Putamen (tissue), 1 donor: Measurements from ENCODE around the gene DOCK1.

Source experiments
- DNase-seq: peaks from one replicate; pipeline ENCODE4 v3.0.0-alpha.2; 2016; ENCODE audit warnings: low spot score

Gene DOCK1

DNA sequence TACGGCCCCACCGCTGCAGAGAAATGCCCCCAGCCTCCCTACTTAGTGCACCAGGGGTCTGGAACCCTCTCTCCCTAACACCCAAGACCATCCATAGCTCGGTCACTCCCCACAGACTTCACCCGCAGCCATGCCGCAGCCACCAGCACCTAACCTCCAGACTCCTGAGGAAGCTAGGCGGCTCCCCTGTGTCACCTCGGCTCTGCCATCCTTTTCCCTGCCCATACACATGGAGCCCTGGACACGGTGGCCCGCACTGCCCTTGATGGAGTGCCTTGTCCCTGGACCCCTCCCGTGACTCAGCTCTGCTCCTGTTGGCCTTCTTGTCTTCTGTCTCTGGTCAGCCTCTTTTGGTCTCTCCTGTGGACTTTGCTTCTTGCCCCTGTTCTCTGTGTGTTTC lies 183.7 kb downstream of the DOCK1 start:
- no peak for DNase-seq

DNA sequence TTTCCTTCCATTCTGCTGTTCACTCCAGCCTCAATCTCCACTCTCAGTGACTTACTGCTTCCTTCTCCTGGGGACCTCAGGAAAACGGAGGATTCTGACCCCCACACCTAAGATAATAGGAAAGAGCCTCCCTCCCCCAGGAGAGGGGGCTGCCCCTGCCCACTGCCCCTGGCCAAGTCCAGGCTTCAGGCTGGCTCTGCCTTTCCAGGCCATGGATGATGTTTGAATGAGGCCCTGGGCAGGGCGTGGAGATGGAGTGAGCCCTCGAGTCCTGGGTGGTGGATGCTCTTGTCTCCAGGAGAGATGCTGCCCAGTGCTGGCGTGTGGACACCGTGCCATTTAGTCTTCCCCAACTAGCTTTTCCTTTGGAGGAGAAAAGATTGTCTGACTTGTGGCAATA lies 184.2 kb downstream of the DOCK1 start:
- no peak for DNase-seq

DNA sequence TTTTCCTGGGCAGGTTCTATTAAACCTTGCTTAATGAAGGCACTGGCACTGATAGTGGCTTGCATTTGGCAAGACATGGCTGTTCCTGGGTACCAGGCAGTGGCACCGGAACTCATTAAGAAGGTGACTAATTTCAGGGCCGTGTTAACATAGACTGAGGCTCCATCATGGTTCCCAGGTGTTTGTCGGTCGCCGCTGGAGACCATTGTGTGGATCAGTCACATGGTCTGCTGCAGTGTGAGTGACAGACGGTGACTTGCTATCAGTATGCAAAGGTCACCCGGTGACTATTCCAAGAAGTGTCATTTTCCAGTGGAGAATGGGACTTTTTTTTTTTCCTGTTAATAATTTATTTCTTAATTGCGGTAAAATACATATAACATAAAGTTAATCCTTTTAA lies 184.9 kb downstream of the DOCK1 start:
- DNase-seq, result no peak

DNA sequence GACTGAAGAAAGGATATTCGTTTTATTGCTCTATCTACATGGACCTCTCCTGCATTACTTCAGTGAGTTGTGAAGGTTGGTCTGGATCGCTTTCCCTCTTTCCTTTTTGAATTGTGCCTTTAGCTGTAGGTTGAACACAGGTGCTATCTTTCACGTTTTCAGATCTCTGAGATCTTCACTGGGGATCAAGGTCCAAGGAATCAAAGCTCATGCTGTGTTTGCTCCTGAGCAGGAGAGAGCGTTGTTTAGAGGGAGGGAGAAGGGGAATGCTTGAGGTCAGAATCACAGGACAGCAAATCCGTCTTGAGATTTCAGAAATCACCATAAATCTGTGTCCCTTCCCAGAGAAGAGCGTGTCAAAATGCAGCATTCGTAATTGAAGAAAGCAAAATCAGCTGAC lies 186.1 kb downstream of the DOCK1 start:
- DNase-seq, result no peak

DNA sequence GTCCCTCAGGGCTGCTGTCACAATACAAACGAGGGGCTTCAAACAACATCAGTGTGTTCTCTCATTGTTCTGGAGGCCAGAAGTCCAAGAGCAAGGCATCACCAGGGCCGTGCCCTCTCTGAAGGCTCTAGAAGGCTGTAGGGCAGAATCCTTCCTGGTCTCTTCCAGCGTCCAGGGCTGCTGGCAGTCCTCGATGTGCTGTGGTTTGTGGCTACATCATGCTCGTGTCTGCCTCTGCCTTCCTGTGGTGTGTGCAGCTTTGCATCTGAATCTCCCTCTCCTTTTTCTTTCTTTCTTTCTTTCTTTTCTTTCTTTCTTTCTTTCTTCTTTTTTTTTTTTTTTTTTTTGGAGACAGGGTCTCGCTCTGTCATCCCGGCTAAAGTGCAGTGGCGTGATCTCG lies 187.7 kb downstream of the DOCK1 start:
- DNase-seq, result no peak

DNA sequence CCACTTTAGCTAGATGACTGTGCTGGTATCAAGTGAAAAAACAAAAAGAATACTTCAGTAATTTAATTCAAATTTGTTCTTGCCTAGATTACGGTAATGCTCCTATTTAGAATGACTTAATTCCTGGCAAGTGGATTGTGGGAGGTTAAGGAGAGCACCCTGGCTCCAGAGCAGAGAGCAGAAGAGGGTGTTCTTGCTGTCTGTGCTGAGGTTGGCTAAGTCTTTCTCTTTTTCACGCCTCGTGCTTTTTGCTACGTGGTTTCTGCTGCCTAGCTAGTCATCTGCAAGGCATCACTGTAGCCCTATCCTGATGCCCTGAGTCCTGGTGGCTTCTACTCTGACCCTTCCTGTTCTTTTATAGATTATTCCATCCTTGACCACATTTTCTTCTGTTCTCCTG lies 189.8 kb downstream of the DOCK1 start:
- peak; percentile 67 for DNase-seq

DNA sequence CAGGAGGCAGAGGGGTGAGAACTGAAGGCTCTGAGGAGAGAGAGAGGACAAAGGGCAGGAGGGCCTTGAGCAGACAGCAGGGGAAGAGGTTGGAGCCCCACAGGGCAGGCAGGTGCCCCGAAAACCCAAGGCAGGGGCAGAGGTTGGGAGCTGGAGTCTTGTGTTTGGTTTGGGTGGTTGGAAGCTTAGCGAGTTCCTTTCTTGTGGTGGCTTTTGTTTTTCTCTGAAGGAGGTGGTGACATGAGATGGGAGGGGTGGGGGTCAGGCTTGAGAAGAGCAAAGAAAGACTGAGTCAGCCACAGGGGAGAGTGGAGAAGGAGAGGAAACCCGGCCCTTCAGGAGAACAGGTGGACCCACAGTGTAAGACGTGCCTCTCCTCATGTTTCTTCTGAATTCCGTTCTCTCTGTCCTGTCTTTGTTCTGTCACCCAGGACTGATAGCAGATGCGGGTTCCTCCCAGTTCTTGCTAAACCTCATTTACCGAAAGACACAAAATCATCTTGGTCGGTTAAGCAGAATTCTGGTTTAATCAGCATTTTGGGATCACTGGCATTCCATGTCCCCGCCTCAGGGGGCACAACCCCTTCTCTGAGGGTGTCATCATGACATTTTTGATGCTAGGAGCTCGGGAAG lies 195.9 kb downstream of the DOCK1 start:
- DNase-seq, result no peak

DNA sequence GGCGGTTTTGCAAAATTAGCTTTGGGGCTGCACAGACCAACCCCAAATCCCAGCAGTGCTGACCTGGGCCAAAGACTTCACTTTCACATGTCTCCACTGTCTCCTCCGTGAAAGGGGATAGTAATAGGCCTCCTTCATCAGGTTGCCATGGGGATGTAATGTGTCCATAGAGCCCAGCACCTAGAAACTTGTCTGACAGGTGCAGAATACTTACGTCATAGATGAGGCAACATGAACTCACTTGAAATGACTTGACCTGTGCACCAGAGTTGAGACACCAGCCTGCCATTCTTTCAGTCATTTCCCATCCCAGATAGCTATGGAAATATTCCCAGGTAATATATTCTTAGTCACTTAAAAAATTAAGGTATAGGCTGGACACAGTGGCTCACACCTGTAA lies 196.9 kb downstream of the DOCK1 start:
- no peak for DNase-seq

DNA sequence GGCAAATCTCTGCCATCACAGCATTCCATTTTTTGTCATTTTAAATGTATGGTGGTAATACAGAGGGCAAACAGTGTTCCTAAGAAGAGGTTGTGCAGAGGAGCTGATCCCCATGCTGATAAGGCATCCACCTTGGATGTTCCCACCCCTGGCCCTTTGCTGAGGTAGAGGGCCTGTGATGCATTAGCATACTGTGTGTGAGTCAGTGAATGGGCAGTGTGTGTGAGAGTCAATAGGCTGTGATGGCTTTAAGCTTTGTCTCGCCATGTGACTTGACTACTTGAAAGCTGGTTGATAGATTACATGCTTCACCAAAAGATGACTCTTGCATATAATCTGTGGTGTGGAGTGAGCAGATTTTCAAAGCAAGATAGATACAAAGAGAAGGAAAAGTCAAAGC lies 209.9 kb downstream of the DOCK1 start:
- no peak for DNase-seq

DNA sequence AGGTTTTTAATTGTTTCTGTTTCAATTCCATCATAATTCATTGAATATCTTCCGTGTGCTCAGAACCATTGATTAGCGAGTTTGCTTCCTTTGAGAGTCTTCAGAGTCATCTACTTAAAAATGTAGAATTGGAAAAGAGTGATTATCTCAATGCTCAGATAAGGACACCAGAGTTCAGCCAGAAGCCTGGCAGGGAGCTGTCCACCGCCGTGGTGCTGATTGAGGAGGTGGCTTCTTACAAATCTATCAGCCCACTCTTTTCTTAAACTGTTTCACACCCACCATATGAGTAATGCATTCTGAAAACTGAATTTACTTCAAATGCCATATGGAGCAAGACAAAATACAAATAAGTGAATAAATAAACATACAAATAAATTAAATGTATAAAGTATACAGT lies 211.9 kb downstream of the DOCK1 start:
- DNase-seq, result no peak

DNA sequence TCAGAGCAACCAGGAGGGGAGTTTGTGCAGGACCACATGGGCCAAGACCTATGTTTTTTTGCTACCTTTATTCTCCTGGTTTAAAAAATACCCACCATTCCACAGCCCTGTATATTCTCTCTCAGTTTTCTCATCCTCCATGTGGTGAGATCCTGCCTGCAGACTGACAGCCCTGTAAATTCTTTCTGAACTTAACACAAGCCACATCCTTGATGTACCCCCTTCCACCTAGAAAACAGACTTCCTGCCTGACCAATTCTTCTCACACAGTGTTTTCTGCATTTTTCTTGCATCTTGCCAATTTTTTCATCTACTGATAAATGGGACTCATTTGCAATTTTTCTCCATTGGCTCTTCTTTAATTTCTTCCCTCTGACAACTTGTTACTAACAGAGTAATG lies 212.8 kb downstream of the DOCK1 start:
- DNase-seq, result no peak

DNA sequence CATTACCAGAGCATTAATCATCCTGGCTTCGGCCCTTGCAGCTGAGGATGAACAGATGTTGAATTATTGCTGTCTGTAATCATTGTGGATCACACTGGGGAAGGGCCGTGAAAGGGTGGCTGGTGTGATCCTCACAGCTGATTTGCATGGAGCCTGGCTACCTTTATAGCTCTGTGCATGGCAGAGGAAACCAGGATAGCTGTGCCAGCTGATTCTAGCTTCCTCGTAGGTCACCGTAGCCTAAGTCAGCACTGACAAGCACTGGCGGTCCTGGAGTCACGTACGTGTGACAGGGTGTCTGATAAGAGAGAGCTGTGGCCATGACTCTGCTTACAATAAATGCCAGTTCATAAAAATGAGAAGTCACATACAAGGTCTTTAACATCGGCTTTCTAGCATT lies 214.7 kb downstream of the DOCK1 start:
- no peak for DNase-seq

DNA sequence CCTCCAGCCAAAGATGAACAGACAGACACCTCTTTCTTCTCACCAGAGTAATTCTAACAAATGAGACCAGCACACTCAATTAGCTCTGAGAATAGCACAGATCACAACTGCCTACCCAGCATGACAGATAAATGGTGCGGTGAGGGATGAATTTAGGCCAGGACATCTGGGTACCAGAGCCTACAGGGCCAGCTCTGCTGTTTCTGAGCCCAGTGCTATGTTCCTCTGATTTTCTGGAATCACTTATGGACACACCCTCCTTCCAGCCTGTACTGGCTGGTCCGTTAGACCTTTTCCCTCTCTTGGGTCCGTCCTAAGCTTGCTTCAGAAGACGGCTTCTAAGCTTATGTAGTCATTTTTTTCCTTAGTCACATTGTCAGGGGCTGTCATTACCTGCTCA lies 217.6 kb downstream of the DOCK1 start:
- DNase-seq, result no peak

DNA sequence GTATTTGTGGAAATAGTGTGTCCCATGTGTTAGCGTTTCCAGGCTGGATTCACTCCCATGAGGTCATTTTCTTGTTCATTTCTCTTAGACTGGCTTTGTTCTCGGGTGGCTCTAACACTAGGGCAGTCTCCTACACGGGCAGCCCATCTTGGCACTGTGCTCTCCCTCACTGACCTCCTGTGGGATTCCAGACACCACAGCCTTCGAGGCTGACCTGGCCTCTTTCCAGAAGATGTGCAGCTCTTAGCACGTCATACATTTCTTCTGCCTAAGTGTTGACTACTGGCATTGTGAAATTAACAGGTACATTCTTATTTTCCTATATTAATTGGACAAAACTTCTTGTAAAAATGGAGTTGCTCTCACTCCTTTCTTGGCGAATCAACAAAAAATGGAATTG lies 218.4 kb downstream of the DOCK1 start:
- no peak for DNase-seq

DNA sequence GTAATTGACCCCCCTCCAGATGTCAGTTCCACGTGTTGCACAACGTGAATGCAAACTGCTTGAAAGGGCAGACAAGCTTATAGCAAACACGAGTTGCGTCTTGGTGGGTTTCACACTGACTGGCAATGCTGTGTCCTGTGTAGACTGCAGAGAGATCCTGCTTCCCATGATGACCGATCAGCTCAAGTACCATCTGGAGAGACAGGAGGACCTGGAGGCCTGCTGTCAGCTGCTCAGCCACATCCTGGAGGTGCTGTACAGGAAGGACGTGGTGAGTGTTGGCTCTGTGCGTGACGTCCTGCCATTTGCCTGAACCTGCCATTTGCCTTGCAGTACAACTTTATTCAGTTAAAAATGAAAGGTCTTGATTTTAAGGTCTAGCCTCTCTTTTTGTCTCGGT lies 220.1 kb downstream of the DOCK1 start:
- no peak for DNase-seq

DNA sequence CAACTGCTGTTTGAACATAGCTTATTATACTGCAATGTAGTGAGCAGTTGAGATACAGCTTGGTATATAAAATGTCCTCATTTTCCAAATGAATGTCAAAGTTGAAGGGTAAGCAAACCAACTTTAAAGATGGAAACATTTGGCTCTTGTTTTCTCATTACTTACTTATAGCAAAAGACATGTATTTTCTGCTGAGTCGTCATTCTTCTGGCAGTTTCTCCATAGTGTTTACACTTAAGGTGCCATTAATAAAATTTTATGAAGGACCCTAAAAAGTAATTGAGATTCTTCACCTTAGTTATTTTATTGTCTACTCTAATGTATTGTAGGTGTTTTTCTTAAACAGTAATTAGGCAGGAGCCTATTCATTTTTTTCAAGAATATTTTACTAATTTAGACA lies 222.6 kb downstream of the DOCK1 start:
- DNase-seq, result no peak

DNA sequence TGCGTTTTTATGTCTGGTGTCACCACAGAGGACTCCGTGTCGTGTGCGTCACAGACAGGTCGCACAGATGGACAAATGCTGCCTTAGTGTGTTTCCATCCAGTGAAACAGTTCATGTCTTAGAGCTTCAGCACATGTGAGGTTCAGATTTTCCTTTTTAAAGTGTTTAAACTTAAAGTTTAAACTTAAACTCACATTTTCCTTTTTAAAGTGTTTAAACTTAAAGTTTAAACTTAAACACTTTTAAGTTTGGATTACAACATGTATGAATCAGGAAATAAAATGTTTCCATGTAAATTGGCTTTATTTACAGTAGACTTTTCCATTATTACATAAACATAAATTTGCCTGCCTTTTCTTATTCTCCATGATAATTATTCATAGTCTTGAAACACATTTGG lies 223.9 kb downstream of the DOCK1 start:
- no peak for DNase-seq

DNA sequence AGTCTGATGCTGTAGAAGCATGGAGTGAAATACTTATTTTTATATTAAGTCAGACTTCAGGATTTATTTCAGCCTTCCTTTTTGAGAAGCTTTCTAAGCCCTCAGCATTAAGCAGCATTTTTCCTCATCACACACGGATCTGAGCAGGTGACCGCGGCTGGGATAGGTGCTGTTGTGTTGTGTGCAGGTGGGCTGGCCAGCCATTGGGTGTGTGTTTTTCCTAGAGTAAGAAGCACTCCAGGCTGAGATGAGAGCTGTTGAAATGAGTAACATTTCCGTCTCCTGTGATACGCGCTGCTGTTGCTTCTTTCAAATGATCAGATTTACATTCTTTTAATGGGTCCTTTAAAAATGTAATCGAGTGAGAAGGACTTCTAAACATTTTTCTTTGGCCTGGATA lies 227.2 kb downstream of the DOCK1 start:
- no peak for DNase-seq

DNA sequence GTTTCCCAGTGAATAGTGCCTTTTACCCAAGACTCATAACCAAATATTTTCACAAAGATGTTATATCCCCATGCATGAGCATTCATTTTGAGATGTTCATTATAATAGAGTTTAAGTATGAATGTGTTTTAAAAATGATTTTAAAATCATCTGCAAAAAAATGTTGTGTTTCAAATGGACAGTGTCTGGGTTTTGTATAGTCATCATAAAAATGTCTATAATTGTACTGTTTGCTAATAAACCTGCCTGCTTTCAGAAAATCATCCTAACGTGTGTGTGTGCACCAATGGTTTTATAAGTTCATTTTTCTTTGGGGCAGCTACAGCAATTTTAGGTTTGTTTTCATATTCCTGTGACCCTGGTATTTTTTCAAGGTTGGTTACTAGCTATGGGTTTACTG lies 228.0 kb downstream of the DOCK1 start:
- no peak for DNase-seq

DNA sequence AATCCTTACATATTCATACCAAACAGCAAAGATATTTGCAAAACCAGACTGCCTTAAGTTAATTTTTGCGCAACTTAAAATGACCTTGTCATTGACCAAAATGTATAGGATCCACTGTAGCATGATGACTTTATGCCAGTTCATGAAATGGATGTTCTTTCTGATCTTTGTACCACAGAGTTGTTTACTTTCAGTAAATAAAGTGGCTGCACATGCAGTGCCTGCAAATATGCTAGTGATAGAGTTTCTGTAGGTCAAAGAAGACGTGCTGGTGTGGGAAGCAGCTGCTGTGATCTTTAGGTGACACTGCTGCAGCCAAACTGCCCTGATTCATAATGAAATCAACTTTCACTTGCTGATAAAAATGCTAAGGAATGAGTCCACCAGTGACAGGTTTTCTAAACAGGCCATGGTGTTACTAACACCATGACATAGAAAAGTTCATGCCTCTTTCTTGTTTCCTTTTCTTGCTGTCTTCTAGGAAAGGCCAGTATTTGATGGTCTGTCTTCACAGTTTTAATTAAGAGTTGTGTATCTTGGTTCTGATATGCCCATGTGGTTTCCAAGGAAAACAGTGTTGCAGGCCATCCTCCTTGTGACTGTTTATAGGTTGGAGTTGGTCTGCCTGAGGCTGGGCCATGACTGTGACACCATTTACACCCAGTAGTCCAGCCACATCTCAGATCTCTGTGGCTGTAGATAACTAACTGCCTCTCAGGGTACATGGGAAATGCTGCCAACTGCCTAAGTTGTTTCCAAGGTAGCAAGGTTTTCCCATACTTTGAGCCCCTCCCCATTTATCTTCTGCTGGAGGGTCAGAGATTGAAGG lies 228.7 kb downstream of the DOCK1 start:
- no peak for DNase-seq

DNA sequence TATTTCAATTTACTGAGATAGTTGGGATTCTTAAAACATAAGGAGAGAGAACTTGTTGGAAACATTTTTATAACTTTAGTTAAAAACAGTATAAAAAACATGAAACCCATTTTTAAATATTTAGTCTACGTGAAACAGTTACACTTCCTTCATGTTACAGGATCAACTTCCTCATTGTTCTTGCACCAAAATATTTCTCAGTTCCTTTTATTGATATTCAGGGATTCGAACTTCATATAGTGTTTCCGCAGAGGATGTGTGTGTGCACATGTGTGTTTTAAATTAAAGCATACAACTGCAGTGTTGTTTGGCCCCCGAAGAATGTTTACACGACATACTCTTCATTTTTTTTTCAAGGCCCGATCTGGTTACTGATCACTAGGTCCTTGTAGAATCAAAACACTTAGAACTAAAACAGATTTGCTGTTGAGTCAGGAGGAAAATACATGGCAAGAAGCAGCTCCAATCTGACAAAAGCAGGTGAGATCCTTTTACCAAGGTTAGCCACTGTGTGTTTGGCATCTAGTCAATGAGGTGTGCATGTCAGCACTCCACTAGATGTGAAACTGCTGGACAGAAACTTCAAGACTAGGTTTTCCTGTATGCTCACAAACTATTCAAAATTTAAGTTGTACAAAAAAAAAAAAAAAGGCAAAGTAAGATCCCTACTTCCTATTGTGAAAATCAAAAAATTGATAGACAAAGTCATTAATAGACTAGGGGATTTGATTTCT lies 230.8 kb downstream of the DOCK1 start:
- DNase-seq, result no peak

DNA sequence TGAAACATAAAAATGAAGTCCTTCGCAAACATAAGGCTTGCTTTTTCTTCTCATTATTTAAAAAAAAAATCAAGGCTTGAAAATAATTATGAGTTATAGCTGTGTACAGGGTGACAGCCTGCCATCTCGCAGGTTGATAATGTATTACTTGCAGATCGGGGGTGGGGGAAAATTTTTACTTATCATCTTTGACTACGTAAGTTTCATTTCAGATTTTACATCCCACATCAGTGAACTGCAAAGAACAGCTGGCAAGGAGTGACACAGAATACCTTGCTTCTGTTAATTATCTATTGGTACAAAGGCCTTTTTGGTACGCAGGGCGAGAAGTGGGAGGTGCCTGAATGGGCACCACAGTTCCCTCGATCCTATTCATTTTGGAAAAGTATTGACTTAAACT lies 232.2 kb downstream of the DOCK1 start:
- DNase-seq, result peak; percentile 67

DNA sequence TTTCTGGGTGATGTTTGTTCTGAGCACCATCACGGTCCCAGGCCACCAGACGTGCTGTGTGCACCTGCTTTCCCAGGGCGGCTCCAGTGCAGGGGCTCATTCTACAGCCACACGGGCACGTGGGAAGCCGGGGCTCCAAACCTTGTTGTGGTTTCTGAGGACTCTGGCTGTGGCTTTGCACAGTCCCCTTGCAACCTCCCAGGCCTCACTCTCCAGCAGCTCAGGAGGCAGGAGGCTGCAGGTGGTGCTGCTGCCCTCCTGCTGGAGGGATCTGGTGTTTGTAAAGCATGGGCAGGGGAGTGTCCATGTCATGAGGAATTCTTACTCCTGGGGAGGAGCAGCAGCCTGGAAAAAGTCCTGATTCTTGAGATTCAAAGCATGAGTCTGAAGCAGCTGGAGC lies 236.9 kb downstream of the DOCK1 start:
- no peak for DNase-seq
